HL-60 (cell line): ENCODE results near the gene SRGAP3.

Experiments used
- DNase-seq, 2 experiments: peaks; one replicate each; pipeline ENCODE4 v3.0.0-alpha.2; 2010 to 2020; ENCODE audit warnings: low read depth in 1 of 2, low spot score in 1 of 2
- H3K27ac ChIP-seq: fragments of 250-450 bp; sonication (Bioruptor Pico); replicated peaks from 2 replicates; pipeline ENCODE4 v1.5.1; 2020; ENCODE audit warnings: mild to moderate bottlenecking, moderate library complexity
- H3K27me3 ChIP-seq: fragments of 250-450 bp; sonication (Bioruptor Pico); 2 replicates; pipeline ENCODE4 v1.5.1; 2021; ENCODE audit warnings: mild to moderate bottlenecking, moderate library complexity; ENCODE audit not compliant: insufficient read depth, poor library complexity, severe bottlenecking
- H3K4me3 ChIP-seq: replicated peaks from 2 replicates; pipeline ENCODE4 v1.5.1; 2011; ENCODE audit warnings: mild to moderate bottlenecking, control low read depth, low read length; ENCODE audit not compliant: insufficient read depth
- GABPA ChIP-seq: IDR thresholded peaks from 2 replicates; pipeline ENCODE4 v1.6.1; 2012; ENCODE audit warnings: low read depth
- POLR2AphosphoS5 ChIP-seq: IDR thresholded peaks from 2 replicates; pipeline ENCODE4 v1.6.1; 2012; ENCODE audit warnings: low read depth
- SPI1 ChIP-seq: IDR thresholded peaks from 2 replicates; pipeline ENCODE4 v1.6.1; 2012; ENCODE audit warnings: low read depth, mild to moderate bottlenecking, borderline replicate concordance
- TF ChIP-seq, protein P1 (sequence below): IDR thresholded peaks from one replicate; pipeline ENCODE4 v1.5.1; 2011; ENCODE audit warnings: low read length, control low read depth, inconsistent platforms; ENCODE audit not compliant: insufficient read depth
- TF ChIP-seq, protein P2 (sequence below): IDR thresholded peaks from 2 replicates; pipeline ENCODE4 v1.6.1; 2012; ENCODE audit warnings: low read depth; ENCODE audit not compliant: insufficient replicate concordance

The SRGAP3 gene

GRCh38 chr3:9222956-9223639 is 26.3 kb downstream of the SRGAP3 start:
- Histone ChIP-seq H3K27me3 (no peaks in the 10 kb centered on the region), H3K4me3 (no peak overlapping the region), H3K27ac (no peak overlapping the region)
- no peak for TF ChIP-seq SPI1
- TF ChIP-seq, protein P1, sequence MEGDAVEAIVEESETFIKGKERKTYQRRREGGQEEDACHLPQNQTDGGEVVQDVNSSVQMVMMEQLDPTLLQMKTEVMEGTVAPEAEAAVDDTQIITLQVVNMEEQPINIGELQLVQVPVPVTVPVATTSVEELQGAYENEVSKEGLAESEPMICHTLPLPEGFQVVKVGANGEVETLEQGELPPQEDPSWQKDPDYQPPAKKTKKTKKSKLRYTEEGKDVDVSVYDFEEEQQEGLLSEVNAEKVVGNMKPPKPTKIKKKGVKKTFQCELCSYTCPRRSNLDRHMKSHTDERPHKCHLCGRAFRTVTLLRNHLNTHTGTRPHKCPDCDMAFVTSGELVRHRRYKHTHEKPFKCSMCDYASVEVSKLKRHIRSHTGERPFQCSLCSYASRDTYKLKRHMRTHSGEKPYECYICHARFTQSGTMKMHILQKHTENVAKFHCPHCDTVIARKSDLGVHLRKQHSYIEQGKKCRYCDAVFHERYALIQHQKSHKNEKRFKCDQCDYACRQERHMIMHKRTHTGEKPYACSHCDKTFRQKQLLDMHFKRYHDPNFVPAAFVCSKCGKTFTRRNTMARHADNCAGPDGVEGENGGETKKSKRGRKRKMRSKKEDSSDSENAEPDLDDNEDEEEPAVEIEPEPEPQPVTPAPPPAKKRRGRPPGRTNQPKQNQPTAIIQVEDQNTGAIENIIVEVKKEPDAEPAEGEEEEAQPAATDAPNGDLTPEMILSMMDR, result no peak
- TF ChIP-seq POLR2AphosphoS5, result no peak
- no peak for TF ChIP-seq GABPA
- TF ChIP-seq, protein P2, sequence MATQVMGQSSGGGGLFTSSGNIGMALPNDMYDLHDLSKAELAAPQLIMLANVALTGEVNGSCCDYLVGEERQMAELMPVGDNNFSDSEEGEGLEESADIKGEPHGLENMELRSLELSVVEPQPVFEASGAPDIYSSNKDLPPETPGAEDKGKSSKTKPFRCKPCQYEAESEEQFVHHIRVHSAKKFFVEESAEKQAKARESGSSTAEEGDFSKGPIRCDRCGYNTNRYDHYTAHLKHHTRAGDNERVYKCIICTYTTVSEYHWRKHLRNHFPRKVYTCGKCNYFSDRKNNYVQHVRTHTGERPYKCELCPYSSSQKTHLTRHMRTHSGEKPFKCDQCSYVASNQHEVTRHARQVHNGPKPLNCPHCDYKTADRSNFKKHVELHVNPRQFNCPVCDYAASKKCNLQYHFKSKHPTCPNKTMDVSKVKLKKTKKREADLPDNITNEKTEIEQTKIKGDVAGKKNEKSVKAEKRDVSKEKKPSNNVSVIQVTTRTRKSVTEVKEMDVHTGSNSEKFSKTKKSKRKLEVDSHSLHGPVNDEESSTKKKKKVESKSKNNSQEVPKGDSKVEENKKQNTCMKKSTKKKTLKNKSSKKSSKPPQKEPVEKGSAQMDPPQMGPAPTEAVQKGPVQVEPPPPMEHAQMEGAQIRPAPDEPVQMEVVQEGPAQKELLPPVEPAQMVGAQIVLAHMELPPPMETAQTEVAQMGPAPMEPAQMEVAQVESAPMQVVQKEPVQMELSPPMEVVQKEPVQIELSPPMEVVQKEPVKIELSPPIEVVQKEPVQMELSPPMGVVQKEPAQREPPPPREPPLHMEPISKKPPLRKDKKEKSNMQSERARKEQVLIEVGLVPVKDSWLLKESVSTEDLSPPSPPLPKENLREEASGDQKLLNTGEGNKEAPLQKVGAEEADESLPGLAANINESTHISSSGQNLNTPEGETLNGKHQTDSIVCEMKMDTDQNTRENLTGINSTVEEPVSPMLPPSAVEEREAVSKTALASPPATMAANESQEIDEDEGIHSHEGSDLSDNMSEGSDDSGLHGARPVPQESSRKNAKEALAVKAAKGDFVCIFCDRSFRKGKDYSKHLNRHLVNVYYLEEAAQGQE, result no peak
- DNase-seq, result no peak

GRCh38 chr3:9222049-9222448 is 27.4 kb downstream of the SRGAP3 start:
- TF ChIP-seq, protein P2, result no peak
- TF ChIP-seq SPI1 (no peak), GABPA (no peak), POLR2AphosphoS5 (no peak)
- TF ChIP-seq, protein P1, result no peak
- no peak for DNase-seq
- Histone ChIP-seq H3K27ac (no peak overlapping the region), H3K4me3 (no peak overlapping the region), H3K27me3 (no peaks in the 10 kb centered on the region)

DNA sequence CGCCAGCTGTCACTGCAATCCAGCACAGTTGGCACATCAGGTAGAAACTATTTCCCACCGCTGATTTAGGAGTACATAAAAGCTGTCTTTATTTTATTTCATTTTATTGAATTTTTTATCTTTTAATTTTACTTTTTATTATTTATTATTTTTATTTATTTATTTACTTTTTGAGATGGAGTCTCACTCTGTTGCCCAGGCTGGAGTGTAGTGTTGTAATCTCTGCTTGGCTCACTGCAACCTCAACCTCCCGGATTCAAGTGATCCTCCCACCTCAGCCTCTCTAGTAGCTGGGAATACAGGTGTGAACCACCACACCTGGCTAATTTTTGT is 31.0 kb downstream of the SRGAP3 start:
- Histone ChIP-seq H3K27me3 (no peaks in the 10 kb centered on the region), H3K4me3 (no peak overlapping the region), H3K27ac (no peak overlapping the region)
- DNase-seq, result no peak
- TF ChIP-seq, protein P1, result no peak
- no peak for TF ChIP-seq GABPA
- TF ChIP-seq SPI1, result no peak
- TF ChIP-seq, protein P2, result no peak
- no peak for TF ChIP-seq POLR2AphosphoS5
